Caco-2 (cell line): Measurements from ENCODE around the gene C6orf163. TPM values are rescaled to one million over a fixed set of nuclear protein-coding genes. Genes with fewer than 3 reads are reported as not detected.

Experiments used
- BruUV-seq: library from RNA; stranded (reverse); fragments of 400-500 nt; replicated peaks from 2 replicates; lab custom pipeline; 2021; lab: Mats Ljungman, UMichigan
- CTCF ChIA-PET: fragments of 300-600 bp; sonication (Branson Sonifier 250); formaldehyde crosslinking; loops from one replicate; lab custom pipeline; 2022; ENCODE audit warnings: antibody characterized with exemption; lab: Charles Lee
- POLR2A ChIA-PET: fragments of 300-600 bp; sonication (Branson Sonifier 250); formaldehyde crosslinking; loops from one replicate; lab custom pipeline; 2022; ENCODE audit warnings: antibody characterized with exemption; lab: Charles Lee
- DNase-seq, 2 experiments: peaks; one replicate each; pipeline versions ENCODE4 v3.0.0 to v3.0.0-alpha.2; 2020 to 2022
- H3K27me3 ChIP-seq: replicated peaks from 2 replicates; pipeline ENCODE4 v1.6.0; 2011; ENCODE audit warnings: low read length; ENCODE audit not compliant: control insufficient read depth, insufficient read depth
- H3K36me3 ChIP-seq: 2 replicates; pipeline ENCODE4 v1.5.1; 2011; ENCODE audit warnings: low read length; ENCODE audit not compliant: control insufficient read depth, insufficient read depth
- H3K4me1 ChIP-seq: fragments of 250-450 bp; sonication (Bioruptor Pico); 2 replicates; pipeline ENCODE4 v1.5.1; 2020; ENCODE audit warnings: mild to moderate bottlenecking
- H3K4me3 ChIP-seq: 2 replicates; pipeline ENCODE4 v1.5.1; 2011; ENCODE audit warnings: low read depth, mild to moderate bottlenecking, control low read depth, low read length
- H3K9me3 ChIP-seq: fragments of 250-450 bp; sonication (Bioruptor Pico); 2 replicates; pipeline ENCODE4 v1.5.1; 2020; ENCODE audit warnings: mild to moderate bottlenecking, moderate library complexity
- H3K27ac Mint-ChIP-seq: one replicate; pipeline ENCODE4 v1.8.0; 2022; ENCODE audit warnings: mixed read lengths; ENCODE audit not compliant: unreplicated experiment
- H3K27me3 Mint-ChIP-seq: one replicate; pipeline ENCODE4 v1.8.0; 2022; ENCODE audit warnings: mixed read lengths; ENCODE audit not compliant: insufficient read depth, unreplicated experiment
- H3K36me3 Mint-ChIP-seq: one replicate; pipeline ENCODE4 v1.8.0; 2022; ENCODE audit warnings: mild to moderate bottlenecking, mixed read lengths; ENCODE audit not compliant: insufficient read depth, unreplicated experiment
- H3K4me1 Mint-ChIP-seq: one replicate; pipeline ENCODE4 v1.8.0; 2022; ENCODE audit warnings: low read depth, mixed read lengths; ENCODE audit not compliant: unreplicated experiment
- H3K4me3 Mint-ChIP-seq: one replicate; pipeline ENCODE4 v1.8.0; 2022; ENCODE audit warnings: mild to moderate bottlenecking, moderate library complexity, mixed read lengths; ENCODE audit not compliant: unreplicated experiment
- H3K9me3 Mint-ChIP-seq: one replicate; pipeline ENCODE4 v1.8.0; 2022; ENCODE audit warnings: mixed read lengths; ENCODE audit not compliant: unreplicated experiment
- intact Hi-C: fragments of 100-400 bp; cut with micrococcal nuclease; formaldehyde crosslinking; loops from one replicate; pipeline ENCODE4 v1.10.0; 2022; ENCODE audit not compliant: unreplicated experiment
- total RNA-seq: library from RNA; stranded (reverse); gene quantifications from 2 replicates; pipeline ENCODE4 v1.2.3, GENCODE V29; 2022
- TF ChIP-seq, protein P1 (sequence below), 2 experiments: fragments of 200-600 bp in 1 of 2; IDR thresholded peaks; 1 replicate in 1 of 2; 2 replicates in 1 of 2; pipeline versions ENCODE4 v1.5.1 to v1.8.0; 2011 to 2022; ENCODE audit warnings: antibody characterized with exemption in 1 of 2, control low read depth in 1 of 2, inconsistent platforms in 1 of 2, low read depth in 1 of 2, low read length in 1 of 2, mild to moderate bottlenecking in 1 of 2, moderate library complexity in 1 of 2; ENCODE audit not compliant: insufficient read depth in 1 of 2, severe bottlenecking in 1 of 2, unreplicated experiment in 1 of 2

C6orf163 gene
- total RNA-seq, 1 experiment from 2014 or later: 2.3 TPM

- Mint-ChIP-seq H3K9me3 (no peaks in the 10 kb centered on the region), H3K4me1 (peaks cover 16% of the 10 kb centered on the region), H3K4me3 (no peak overlapping the region), H3K27ac (no peak overlapping the region), H3K27me3 (no peaks in the 10 kb centered on the region), H3K36me3 (no peaks in the 10 kb centered on the region)
- no TSS peak for BruUV-seq
- intact Hi-C loops: no loop called here
- ChIA-PET POLR2A (no interaction called here), CTCF (no interaction called here)
- peaks cover 23% of the 10 kb centered on the region for H3K4me1 ChIP-seq
- no peaks in the 10 kb centered on the region for H3K36me3 ChIP-seq
- no peak overlapping the region for H3K4me3 ChIP-seq
- H3K27me3 ChIP-seq: no peaks in the 10 kb centered on the region
- no peak for DNase-seq
- TF ChIP-seq, protein P1, sequence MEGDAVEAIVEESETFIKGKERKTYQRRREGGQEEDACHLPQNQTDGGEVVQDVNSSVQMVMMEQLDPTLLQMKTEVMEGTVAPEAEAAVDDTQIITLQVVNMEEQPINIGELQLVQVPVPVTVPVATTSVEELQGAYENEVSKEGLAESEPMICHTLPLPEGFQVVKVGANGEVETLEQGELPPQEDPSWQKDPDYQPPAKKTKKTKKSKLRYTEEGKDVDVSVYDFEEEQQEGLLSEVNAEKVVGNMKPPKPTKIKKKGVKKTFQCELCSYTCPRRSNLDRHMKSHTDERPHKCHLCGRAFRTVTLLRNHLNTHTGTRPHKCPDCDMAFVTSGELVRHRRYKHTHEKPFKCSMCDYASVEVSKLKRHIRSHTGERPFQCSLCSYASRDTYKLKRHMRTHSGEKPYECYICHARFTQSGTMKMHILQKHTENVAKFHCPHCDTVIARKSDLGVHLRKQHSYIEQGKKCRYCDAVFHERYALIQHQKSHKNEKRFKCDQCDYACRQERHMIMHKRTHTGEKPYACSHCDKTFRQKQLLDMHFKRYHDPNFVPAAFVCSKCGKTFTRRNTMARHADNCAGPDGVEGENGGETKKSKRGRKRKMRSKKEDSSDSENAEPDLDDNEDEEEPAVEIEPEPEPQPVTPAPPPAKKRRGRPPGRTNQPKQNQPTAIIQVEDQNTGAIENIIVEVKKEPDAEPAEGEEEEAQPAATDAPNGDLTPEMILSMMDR (IDR thresholded peaks at IDR 0.05; ENCODE audit: insufficient read depth in 1 of 2, low read depth in 1 of 2, low read length in 1 of 2, severe bottlenecking in 1 of 2, unreplicated experiment in 1 of 2): no peak
- H3K9me3 ChIP-seq: no peaks in the 10 kb centered on the region
Observed at GRCh38 chr6:87346700-87347099, 2.1 kb downstream of the C6orf163 start.

- H3K36me3 Mint-ChIP-seq: no peaks in the 10 kb centered on the region
- TF ChIP-seq, protein P1 (IDR thresholded peaks at IDR 0.05; ENCODE audit: insufficient read depth in 1 of 2, low read depth in 1 of 2, low read length in 1 of 2, severe bottlenecking in 1 of 2, unreplicated experiment in 1 of 2): no peak
- no peak overlapping the region for H3K4me3 Mint-ChIP-seq
- no peak for DNase-seq
- no peaks in the 10 kb centered on the region for H3K9me3 Mint-ChIP-seq
- H3K4me1 Mint-ChIP-seq: no peaks in the 10 kb centered on the region
- no peaks in the 10 kb centered on the region for H3K27me3 Mint-ChIP-seq
- intact Hi-C loops: no loop called here
- BruUV-seq: no TSS peak
- no peaks in the 10 kb centered on the region for H3K36me3 ChIP-seq
- no peaks in the 10 kb centered on the region for H3K27me3 ChIP-seq
- H3K27ac Mint-ChIP-seq: no peak overlapping the region
- CTCF ChIA-PET: no interaction called here
- no peaks in the 10 kb centered on the region for H3K9me3 ChIP-seq
- no peak overlapping the region for H3K4me3 ChIP-seq
- POLR2A ChIA-PET: no interaction called here
- H3K4me1 ChIP-seq: no peaks in the 10 kb centered on the region
Observed at GRCh38 chr6:87349896-87350295, 5.3 kb downstream of the C6orf163 start.

GRCh38 chr6:87350516-87350915 lies 5.9 kb downstream of the C6orf163 start:
- intact Hi-C loops: no loop called here
- H3K9me3 ChIP-seq: no peaks in the 10 kb centered on the region
- Mint-ChIP-seq H3K27ac (no peak overlapping the region), H3K4me3 (no peak overlapping the region), H3K27me3 (no peaks in the 10 kb centered on the region), H3K9me3 (no peaks in the 10 kb centered on the region), H3K36me3 (no peaks in the 10 kb centered on the region), H3K4me1 (no peaks in the 10 kb centered on the region)
- H3K4me3 ChIP-seq: no peak overlapping the region
- H3K36me3 ChIP-seq: no peaks in the 10 kb centered on the region
- TF ChIP-seq, protein P1 (IDR thresholded peaks at IDR 0.05; ENCODE audit: insufficient read depth in 1 of 2, low read depth in 1 of 2, low read length in 1 of 2, severe bottlenecking in 1 of 2, unreplicated experiment in 1 of 2): no peak
- H3K4me1 ChIP-seq: no peaks in the 10 kb centered on the region
- H3K27me3 ChIP-seq: no peaks in the 10 kb centered on the region
- no TSS peak for BruUV-seq
- ChIA-PET POLR2A (no interaction called here), CTCF (no interaction called here)
- no peak for DNase-seq
